ENCODE results near the gene SLC16A5. TPM values are rescaled to one million over a fixed set of nuclear protein-coding genes. Genes with fewer than 3 reads are reported as not detected.

Gene SLC16A5
- total RNA-seq, 1 donor: 2.8 TPM

DNA sequence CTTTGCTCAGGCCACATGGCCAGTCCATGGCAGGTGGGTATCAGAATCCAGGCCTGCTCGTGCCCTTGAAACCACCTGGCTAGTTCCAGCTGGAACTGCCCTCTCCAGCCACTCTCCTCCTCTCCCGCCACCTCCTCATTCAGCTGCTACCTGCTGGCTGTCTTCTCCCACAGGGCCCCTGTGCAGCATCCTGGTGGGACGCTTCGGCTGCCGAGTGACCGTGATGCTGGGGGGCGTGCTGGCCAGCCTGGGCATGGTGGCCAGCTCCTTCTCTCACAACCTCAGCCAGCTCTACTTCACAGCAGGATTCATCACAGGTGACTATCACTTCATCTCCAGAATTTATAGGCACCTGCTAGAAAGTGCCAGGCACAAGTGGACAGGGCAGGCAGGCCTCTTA is 10.1 kb downstream of the SLC16A5 start:
- TF ChIP-seq, protein P1, sequence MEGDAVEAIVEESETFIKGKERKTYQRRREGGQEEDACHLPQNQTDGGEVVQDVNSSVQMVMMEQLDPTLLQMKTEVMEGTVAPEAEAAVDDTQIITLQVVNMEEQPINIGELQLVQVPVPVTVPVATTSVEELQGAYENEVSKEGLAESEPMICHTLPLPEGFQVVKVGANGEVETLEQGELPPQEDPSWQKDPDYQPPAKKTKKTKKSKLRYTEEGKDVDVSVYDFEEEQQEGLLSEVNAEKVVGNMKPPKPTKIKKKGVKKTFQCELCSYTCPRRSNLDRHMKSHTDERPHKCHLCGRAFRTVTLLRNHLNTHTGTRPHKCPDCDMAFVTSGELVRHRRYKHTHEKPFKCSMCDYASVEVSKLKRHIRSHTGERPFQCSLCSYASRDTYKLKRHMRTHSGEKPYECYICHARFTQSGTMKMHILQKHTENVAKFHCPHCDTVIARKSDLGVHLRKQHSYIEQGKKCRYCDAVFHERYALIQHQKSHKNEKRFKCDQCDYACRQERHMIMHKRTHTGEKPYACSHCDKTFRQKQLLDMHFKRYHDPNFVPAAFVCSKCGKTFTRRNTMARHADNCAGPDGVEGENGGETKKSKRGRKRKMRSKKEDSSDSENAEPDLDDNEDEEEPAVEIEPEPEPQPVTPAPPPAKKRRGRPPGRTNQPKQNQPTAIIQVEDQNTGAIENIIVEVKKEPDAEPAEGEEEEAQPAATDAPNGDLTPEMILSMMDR (IDR thresholded peaks at IDR 0.05; ENCODE audit: insufficient read depth, low read length): no peak
- no peak overlapping the region for H3K4me3 ChIP-seq (ENCODE audit: low read depth, low read length)
- no peak for DNase-seq (ENCODE audit: low read depth)

DNA sequence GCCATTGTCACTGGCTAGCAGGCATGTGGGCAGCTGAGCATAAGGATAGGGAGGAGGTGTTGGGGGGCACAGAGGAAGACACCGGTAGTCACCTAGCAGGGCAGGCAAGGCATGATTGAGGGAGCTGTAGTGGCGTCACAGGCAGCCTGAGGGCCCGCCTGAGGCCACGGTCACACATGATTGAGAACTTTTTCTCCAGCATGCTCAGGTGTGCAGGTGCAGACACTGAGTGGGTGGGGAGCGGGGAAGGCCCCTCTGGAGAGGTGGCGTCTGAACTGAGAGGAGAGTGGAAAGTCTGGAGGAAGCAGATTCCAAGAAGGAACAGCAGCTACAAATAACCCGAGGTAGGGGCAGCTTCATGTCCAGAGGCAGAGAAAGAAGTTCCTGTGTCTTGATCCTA is 11.1 kb downstream of the SLC16A5 start:
- TF ChIP-seq, protein P1 (IDR thresholded peaks at IDR 0.05; ENCODE audit: insufficient read depth, low read length): no peak
- no peak for DNase-seq (ENCODE audit: low read depth)
- H3K4me3 ChIP-seq (ENCODE audit: low read depth, low read length): no peak overlapping the region

DNA sequence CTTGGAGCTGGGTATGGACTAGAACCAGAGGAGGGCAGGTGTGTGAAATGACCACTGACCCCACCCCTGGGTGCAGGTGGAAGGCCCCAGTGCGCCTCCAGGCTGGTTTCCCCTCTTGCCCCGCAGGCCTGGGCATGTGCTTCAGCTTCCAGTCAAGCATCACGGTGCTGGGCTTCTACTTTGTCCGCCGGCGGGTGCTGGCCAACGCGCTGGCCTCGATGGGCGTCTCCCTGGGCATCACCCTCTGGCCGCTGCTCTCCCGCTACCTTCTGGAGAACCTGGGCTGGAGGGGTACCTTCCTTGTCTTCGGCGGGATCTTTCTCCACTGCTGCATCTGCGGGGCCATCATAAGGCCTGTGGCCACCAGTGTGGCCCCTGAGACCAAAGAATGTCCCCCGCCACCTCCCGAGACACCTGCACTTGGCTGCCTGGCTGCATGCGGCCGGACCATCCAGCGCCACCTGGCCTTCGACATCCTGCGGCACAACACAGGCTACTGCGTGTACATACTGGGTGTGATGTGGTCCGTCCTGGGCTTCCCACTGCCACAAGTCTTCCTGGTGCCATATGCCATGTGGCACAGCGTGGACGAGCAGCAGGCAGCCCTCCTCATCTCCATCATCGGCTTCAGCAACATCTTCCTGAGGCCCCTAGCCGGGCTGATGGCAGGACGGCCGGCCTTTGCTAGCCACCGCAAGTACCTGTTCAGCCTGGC is 12.3 kb downstream of the SLC16A5 start:
- H3K4me3 ChIP-seq (ENCODE audit: low read depth, low read length): no peak overlapping the region
- TF ChIP-seq, protein P1 (IDR thresholded peaks at IDR 0.05; ENCODE audit: insufficient read depth, low read length): no peak
- no peak for DNase-seq (ENCODE audit: low read depth)

DNA sequence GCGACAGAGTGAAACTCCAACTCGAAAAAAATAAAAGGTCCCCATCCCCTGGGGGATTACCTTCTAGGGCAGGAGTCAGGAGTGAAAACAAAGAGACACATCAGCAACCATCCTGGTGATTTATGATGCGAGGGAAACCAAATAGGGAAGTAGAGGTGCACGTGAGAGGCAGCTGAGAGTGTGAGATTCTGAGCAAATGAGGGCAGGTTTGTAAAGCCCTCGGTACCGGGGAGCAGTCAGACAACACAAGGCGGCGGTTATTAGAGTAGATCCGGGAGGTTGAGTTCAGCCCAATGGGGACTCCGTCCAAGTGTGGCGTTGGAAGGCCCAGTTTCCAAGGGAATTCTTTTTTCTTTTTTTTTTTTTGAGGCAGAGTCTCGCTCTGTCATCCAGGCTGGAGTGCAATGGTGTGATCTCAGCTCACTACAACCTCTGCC is 14.6 kb downstream of the SLC16A5 start:
- DNase-seq (ENCODE audit: low read depth): no peak
- no peak overlapping the region for H3K4me3 ChIP-seq (ENCODE audit: low read depth, low read length)
- TF ChIP-seq, protein P1 (IDR thresholded peaks at IDR 0.05; ENCODE audit: insufficient read depth, low read length): no peak

DNA sequence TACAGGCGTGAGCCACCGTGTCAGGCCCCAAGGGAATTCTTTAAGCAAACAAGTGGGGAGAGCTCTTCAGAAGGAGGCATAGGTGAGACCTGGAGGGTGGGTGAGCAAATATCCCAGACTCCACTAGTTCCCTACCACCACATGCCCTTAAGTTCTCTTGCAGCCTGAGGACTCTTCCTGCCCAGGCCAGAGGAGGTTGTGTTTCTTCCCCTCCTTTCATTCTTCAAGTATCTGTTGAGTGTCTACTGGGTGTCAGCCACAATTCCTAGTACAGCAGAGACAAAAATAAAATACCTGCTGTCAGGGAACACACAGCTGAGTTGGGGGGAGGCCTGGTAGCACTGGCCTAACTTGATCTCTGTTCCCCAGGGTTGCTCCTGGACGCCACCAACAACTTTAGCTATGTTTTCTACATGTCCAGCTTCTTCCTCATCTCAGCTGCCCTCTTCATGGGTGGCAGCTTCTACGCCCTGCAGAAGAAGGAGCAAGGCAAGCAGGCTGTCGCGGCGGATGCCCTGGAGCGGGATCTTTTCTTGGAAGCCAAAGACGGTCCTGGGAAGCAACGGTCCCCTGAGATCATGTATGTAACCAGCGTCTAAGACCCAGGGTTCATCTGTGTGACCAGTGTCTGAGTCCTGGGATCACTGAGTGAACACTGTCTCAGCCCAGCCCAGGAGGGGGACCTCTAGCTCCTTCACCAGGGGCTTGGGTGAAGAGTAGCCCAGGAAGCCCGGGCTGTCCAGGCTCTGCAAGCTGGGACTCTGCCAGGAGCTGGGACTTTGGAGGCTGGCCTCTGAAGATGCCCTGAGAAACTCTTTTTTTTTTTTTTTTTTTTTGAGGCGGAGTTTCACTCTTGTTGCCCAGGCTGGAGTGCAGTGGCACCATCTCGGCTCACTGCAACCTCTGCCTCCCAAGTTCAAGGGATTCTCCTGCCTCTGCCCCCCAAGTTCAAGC is 16.1 kb downstream of the SLC16A5 start:
- TF ChIP-seq, protein P1 (IDR thresholded peaks at IDR 0.05; ENCODE audit: insufficient read depth, low read length): no peak
- no peak overlapping the region for H3K4me3 ChIP-seq (ENCODE audit: low read depth, low read length)
- no peak for DNase-seq (ENCODE audit: low read depth)

DNA sequence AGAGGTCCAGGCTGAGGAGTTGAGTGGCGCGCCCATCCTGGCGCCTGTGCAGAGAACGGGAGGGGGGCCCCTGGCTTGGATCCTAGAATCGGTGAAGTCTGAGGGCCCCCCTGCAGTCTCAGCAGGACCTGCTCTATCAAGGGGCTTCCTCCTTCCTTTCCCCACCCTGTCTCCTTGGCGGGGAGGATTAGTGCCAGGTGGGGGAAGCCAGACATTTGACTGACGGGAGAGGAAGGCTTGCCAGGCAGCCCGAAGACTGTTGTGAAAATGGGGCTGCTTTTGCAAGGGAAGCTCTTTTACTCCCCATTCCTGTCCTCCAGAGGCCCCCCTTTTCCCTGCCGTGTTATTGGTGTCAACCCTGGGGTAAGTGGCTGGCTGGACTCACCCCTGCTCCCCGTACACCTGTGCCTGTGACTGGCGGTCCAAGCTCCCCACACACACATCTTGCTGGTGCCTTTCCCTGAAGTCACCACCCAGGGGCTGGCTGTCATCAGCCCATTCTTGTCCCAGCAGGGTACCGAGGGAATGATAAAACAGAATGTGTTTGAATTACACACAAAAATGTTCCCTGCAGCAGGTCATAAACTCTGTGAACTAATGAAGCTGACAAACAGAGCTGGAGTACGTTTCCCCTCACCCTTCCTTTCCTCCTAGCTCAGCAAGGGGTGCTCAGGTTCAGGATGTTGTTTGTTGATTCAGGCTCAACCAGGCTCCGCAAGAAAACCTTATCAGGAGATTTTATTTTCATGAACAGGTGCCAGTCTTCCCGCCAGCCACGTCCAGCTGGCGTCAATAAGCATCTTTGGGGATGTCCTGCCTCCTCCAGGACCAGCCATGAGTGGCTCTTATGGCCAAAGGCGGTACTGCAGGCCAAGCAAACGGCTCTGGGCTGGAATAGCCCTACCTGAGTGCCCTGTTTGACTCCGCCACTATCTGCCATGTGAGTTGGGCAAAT is 17.6 kb downstream of the SLC16A5 start:
- TF ChIP-seq, protein P1 (IDR thresholded peaks at IDR 0.05; ENCODE audit: insufficient read depth, low read length): peak; percentile 93
- peak; percentile 36 for DNase-seq (ENCODE audit: low read depth)
- no peak overlapping the region for H3K4me3 ChIP-seq (ENCODE audit: low read depth, low read length)

All from fibroblast of the aortic adventitia (primary cell).